ENCODE data around the gene TRMT61A. TPM values are rescaled to one million over a fixed set of nuclear protein-coding genes. Genes with fewer than 3 reads are reported as not detected.

TRMT61A gene
- total and polyA plus RNA-seq, 2 of the 13 experiments (the other 11 are each of a cell fraction or from before 2014, with no cell fraction given) = 6.5 to 13.6 TPM

- no peak for ATAC-seq
- H3K9ac ChIP-seq (ENCODE audit: insufficient read depth, low read depth, low read length) = no peak overlapping the region
- H3K4me1 ChIP-seq (ENCODE audit: insufficient read depth, low read length) = peaks cover 21% of the 10 kb centered on the region
- peaks cover under 1% of the 10 kb centered on the region for H3K79me2 ChIP-seq (ENCODE audit: insufficient read depth, low read length)
- ChIA-PET POLR2A (interaction anchor here (3.0 kb wide), 1 partner anchor 23 kb away, joined by 21 read pairs; the partner anchor contains the start of gene TRMT61A), CTCF (ENCODE audit: low intra/inter-chr PET ratio, low total read pairs) (no interaction called here)
- WGBS (ENCODE audit: low lambda C conversion rate) = 93% methylated on average over 6 of the region's 17 CpGs
- H3K27me3 ChIP-seq (ENCODE audit: control insufficient read depth in 1 of 2, insufficient read depth in 2 of 2, low read length in 2 of 2) = no peaks in the 10 kb centered on the region
- DNase-seq (ENCODE audit: low spot score) = no peak
- intact Hi-C loops (cut with micrococcal nuclease; ENCODE audit: unreplicated experiment) (no loop called here), in situ Hi-C loops (cut with HindIII; ENCODE audit: extremely low pct_ligation_motif_present, low pct_unique_long_range_greater_than_20kb) (no loop called here)
- no peak for FAIRE-seq
- TF ChIP-seq ZIK1 (CRISPR knock-in tag; IDR thresholded peaks at IDR 0.05; ENCODE audit: borderline replicate concordance, low read depth) = no peak
- TF ChIP-seq ARID5B (CRISPR knock-in tag; IDR thresholded peaks at IDR 0.05) = no peak
- peak; percentile 45; the same call in 1 of the 2 replicates for TF ChIP-seq ZBTB38 (CRISPR knock-in tag; IDR thresholded peaks at IDR 0.05)
- TF ChIP-seq ZNF3 (CRISPR knock-in tag; IDR thresholded peaks at IDR 0.05) = no peak
- no peak for TF ChIP-seq MAF1 (CRISPR knock-in tag; IDR thresholded peaks at IDR 0.05; ENCODE audit: borderline replicate concordance)
- no peak for TF ChIP-seq CTCF (CRISPR knock-in tag; IDR thresholded peaks at IDR 0.05)
- TF ChIP-seq GFI1 (CRISPR knock-in tag; IDR thresholded peaks at IDR 0.05; ENCODE audit: borderline replicate concordance) = no peak
- H3K27ac ChIP-seq (ENCODE audit: extremely low read length, insufficient read depth, low read length) = no peak overlapping the region
- H3K36me3 ChIP-seq (replicated peaks in 1 of 2; ENCODE audit: control insufficient read depth in 1 of 2, insufficient read depth in 2 of 2, low read length in 2 of 2) = no peaks in the 10 kb centered on the region
- no peak overlapping the region for H2AFZ ChIP-seq (ENCODE audit: low read length)
- no peaks in the 10 kb centered on the region for H3K9me3 ChIP-seq (ENCODE audit: low read length)
- H4K20me1 ChIP-seq (ENCODE audit: insufficient read depth, low read length) = no peaks in the 10 kb centered on the region
- no peak overlapping the region for H3K4me3 ChIP-seq (replicated peaks in 1 of 3; ENCODE audit: insufficient read depth in 1 of 3, low read depth in 2 of 3, low read length in 3 of 3)
- BruUV-seq (replicated peaks) = no TSS peak
- no peak overlapping the region for H3K4me2 ChIP-seq (ENCODE audit: low read depth, low read length)
Measured at GRCh38 chr14:103551338-103551762, 22.4 kb downstream of the TRMT61A start.
